Right lung (tissue), 5 donors: ENCODE measurements around the gene TMEM272. TPM values are rescaled to one million over a fixed set of nuclear protein-coding genes. Genes with fewer than 3 reads are reported as not detected.

Experiments used
- DNase-seq, 2 donors: peaks; one replicate each; pipeline ENCODE4 v3.0.0-alpha.2; 2013
- polyA plus RNA-seq, 5 donors: library from polyadenylated mRNA; unstranded; fragments of 120-200 nt; gene quantifications; one replicate each; pipeline versions ENCODE4 v1.2.1 to v1.2.3, GENCODE V29; 2013; ENCODE audit warnings: inconsistent platforms in 1 of 5, low replicate concordance in 1 of 5; ENCODE audit not compliant: insufficient read length in 5 of 5, insufficient read depth in 1 of 5

The TMEM272 gene
- polyA plus RNA-seq, 5 donors = 0.11 to 0.41 (median 0.25) TPM

DNA sequence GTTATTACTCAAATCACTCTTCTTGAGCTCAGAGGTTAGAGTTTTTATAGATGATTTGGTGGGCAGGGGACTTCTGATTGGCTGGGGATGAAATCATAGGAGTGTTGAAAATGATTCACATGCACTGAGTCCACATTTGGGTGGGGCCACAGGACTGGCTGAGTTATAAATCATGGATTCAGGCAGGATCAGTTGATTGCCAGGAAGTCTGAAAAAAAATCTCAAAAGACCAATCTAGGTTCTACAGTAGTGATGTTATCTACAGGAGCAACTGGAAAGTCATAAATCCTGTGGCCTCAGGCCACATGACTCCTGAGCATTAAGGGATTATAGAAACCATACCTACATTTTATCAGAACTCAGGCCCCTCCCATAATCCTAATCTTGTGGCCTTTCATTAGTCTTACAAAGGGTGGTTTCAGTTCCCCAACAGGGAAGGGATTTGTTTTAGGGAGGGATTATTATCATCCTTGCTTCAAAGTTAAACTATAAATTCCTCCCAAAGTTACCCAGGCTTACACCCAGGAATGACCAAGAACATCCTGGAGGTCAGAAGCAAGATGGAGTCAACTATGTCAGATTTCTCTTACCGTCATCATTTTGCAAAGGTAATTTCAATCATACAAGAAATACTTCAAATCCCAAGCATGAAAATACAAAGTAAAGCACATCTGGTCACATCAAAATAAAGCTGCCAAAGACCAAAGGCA is 11.2 kb upstream of the TMEM272 start:
- no peak for DNase-seq

- no peak for DNase-seq
Observed at GRCh38 chr13:51849145-51850101, 4.4 kb upstream of the TMEM272 start.

GRCh38 chr13:51848674-51849073 is 3.7 kb upstream of the TMEM272 start:
- no peak for DNase-seq

DNA sequence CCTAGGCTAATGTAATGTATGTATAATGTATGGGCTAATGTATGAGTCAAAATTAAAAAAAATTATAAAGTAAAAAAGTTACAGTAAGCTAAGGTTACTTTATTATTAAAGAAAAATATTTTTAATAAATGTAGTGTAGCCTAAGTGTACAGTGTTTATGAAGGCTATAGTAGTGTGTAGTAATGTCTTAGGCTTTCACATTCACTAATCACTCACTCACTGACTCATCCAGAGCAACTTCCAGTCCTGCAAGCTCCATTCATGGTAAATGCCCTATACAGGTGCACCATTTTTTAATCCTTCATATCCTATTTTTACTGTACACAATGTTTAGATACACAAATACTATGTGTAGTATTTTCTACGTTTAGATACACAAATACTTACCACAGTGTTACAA is 1.8 kb upstream of the TMEM272 start:
- no peak for DNase-seq

GRCh38 chr13:51845574-51846318 is 769 bp upstream of the TMEM272 start:
- DNase-seq = no peak

GRCh38 chr13:51843529-51843928 is 1.4 kb downstream of the TMEM272 start:
- DNase-seq = no peak

- no peak for DNase-seq
Observed at GRCh38 chr13:51841732-51842131, 3.2 kb downstream of the TMEM272 start.

DNA sequence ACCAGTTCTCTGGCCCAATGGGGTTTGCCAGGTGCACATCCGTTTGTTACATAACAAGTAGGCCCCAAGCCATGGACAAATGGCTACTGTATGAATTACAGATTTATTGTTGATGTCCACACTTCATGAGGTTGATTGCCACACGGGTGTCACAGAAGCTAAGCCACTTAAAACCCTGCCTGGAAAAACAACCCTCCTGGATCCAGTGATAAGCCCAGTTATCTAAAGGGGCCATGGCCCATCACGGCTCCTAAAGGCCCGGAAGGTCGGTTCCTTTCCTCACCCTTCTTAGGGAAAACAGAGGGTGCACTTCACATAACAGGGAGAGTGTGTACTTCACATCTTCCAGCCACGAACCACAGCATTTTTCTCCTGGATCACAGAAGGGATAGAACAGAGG is 4.1 kb downstream of the TMEM272 start:
- DNase-seq = no peak

- no peak for DNase-seq
Observed at GRCh38 chr13:51839711-51840540, 5.1 kb downstream of the TMEM272 start.

- DNase-seq = no peak
Observed at GRCh38 chr13:51838240-51838846, 6.6 kb downstream of the TMEM272 start.

- DNase-seq = no peak
Observed at GRCh38 chr13:51837016-51837415, 8.0 kb downstream of the TMEM272 start.

- DNase-seq = no peak
Observed at GRCh38 chr13:51834581-51835171, 10.3 kb downstream of the TMEM272 start.

DNA sequence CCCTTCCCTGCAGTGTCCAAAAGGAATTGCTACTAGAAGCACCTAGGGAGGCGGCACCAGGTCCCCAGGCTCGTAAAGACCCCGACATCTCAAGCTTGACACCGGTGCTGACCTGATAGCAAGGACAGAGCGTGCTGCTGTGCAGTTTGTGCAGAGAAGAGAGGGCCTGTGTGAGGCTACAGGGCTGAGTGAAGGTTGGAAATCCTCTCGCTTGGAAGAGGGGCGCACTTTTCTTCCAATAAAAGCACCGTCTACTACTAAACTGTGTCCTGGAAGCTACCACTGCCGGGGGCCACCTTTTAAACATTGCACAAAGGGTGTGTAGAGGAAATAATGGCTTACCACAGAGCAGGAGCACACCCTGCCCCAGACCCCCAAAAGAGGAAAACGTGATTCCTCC is 11.0 kb downstream of the TMEM272 start:
- DNase-seq = no peak

- DNase-seq = no peak
Observed at GRCh38 chr13:51832471-51833152, 12.4 kb downstream of the TMEM272 start.

DNA sequence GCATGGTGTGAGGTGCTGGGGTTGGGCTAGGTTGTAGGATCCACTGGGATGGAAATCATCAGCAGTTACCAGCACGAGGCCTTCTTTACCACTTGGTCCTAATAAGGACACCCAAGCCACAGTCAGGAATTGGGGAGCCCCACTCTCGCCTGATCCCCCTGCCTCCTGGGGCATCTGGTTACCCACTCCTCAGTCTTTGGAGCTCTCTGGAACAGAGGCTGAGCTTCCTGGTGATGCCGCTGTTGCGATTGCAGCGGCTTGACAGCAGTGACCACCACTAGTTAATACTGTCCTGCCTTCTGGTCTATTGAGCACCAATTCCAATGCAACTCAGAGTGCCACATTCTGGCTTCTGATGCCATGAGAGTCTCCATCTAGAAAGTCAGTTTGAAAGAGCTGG is 13.5 kb downstream of the TMEM272 start:
- DNase-seq = no peak

DNA sequence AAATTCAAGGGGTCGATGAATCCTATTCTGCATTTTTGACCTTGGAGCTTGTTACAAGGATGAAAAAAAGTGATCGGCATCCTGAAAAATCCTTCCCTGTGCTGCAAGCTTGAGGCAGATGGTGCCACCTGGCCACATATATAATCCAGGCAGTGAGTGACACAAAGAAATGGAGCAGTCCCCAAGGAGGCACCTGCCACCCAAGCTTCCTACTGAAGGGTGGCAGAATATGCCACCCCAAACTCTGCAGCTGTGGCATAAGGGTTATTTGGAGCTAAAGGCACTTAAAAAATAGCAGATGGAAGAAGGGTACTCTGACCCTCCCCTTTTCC is 15.4 kb downstream of the TMEM272 start:
- no peak for DNase-seq

DNA sequence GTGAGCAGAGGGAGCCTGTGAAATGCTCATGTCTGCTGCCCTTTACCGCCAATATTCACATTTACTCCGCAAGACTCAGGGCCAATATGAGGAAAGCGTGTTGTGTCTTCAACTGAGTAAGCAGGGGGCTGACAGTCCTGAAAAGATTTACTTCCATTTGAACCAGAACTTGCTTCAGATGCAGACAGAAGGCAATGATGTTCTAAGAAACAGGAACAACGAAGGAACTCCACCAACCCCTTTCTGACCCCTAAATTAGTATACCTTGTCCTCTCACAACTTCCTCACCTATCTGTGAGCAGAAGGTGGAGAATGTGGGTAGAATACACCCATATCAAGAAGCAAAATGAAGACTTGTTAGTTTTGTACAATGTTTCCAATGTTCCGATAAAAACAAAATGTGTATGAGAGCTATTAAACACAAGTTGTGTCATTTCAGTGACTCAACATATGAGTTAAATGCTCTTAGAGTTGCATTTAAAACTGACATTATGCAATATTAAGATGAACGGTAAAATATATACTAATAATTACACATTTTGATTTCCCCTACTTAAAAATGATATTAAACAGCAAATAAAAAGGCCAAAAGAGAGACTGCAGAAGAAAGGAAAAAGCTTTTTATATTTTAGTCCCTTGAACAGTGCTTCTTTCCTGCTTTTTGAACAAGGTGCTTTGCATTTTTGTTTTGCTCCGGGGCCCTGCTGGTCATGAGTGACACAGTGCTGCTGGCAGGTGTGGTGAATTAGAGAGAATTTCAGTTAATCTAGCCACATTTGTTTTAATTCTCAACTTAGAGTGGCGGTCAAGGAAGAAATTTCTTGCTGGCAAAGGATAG is 16.0 kb downstream of the TMEM272 start:
- no peak for DNase-seq

DNA sequence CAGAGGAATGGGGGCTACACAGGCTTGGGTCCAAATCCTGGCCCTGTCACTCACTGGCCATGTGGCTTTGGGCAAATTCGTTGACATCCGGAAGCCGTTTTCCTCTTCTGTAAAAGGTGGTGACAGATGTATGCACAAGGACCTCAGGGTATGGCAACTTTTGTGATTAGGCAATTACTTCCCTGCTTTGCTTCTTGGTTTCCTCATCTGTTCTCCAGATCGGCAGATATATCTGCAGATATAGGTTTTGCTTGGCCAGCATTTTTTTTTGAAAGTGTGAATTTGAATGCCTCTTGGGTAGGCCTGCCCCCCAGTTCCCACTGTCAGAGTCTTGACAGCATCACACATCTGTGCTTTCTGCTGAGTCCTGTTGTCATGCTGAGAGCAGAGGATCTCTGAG is 17.7 kb downstream of the TMEM272 start:
- DNase-seq = no peak

DNA sequence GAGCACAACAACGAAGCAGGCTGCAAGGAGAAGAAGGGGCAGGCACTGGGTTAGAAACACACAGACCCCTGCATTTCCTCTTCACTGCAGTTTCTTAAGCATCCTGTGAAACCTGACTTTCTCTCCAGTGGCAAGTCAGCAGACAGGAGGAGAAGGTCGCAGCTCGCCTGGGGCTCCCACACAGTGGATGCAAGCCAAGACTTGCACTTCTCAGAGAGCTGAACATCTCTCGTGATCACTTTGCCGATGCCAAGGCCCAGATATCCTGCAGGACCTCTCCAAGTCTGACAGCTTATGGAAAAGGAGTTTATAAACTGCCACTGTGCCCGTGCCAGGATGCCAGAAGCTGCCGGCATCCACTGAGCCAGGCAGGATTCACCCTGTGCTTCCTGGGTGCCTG is 18.4 kb downstream of the TMEM272 start:
- no peak for DNase-seq
